Measurements from ENCODE around the gene PCNX2. TPM values are rescaled to one million over a fixed set of nuclear protein-coding genes. Genes with fewer than 3 reads are reported as not detected.

PCNX2 gene
- total RNA-seq, 6 experiments from 2014 or later = 9.9 to 15.6 (median 13.5) TPM

DNA sequence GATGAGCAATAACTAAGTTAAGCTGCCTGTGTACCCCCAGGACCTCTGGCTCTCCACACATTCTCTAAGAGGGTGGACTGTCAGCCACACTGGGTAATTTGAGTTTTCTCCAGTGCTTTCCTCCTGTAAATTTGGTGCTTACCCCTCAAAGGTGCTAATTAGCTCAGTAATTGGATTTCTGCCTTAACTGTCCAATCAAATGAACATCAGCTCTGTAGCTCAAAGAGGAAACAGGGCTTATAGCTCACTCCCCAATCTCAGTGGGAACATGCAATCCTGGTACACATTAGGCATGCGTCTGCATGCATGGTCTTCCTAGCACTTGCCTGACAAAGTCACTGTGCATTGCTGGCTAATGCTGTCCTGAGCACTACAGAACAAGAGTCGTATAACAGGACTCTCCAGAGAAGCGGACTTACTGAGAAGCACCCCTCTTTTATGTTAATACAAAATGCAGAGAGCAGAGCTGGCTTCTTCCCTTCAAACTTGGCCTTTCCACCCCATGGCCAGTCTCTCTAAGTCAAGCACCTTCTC, 235.0 kb downstream of the PCNX2 start:
- TF ChIP-seq, protein P1, sequence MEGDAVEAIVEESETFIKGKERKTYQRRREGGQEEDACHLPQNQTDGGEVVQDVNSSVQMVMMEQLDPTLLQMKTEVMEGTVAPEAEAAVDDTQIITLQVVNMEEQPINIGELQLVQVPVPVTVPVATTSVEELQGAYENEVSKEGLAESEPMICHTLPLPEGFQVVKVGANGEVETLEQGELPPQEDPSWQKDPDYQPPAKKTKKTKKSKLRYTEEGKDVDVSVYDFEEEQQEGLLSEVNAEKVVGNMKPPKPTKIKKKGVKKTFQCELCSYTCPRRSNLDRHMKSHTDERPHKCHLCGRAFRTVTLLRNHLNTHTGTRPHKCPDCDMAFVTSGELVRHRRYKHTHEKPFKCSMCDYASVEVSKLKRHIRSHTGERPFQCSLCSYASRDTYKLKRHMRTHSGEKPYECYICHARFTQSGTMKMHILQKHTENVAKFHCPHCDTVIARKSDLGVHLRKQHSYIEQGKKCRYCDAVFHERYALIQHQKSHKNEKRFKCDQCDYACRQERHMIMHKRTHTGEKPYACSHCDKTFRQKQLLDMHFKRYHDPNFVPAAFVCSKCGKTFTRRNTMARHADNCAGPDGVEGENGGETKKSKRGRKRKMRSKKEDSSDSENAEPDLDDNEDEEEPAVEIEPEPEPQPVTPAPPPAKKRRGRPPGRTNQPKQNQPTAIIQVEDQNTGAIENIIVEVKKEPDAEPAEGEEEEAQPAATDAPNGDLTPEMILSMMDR (IDR thresholded peaks at IDR 0.05) = no peak
- no peaks in the 10 kb centered on the region for H3K4me1 Mint-ChIP-seq (ENCODE audit: low read depth)
- H3K27me3 Mint-ChIP-seq (ENCODE audit: insufficient read depth) = no peaks in the 10 kb centered on the region; the same call in 1 of the 2 replicates
- no peaks in the 10 kb centered on the region for H3K9me3 Mint-ChIP-seq
- peaks cover 15% of the 10 kb centered on the region for H3K36me3 Mint-ChIP-seq (ENCODE audit: low read depth)
- no peak overlapping the region for H3K4me3 Mint-ChIP-seq
- no peak overlapping the region for H3K27ac Mint-ChIP-seq
- DNase-seq = no peak

DNA sequence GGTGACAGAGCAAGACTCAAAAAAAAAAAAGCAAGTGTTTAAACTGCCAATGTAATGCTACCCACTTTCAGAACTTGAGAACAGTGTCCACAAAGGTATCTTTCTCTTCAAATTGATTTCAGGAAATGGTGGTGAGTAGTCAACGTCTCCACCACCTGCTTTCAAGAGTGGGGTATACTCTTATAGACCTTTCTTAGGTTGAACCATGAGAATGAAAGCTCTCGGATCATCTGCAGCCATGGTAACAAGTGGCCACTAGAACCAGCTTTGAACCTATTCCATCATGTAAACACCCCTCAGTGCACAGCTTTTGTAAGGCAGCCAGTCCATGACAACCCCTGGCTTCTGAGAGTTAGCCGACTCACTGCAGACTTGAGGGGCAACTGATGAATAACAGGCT, 237.7 kb downstream of the PCNX2 start:
- DNase-seq = no peak
- H3K27me3 Mint-ChIP-seq (ENCODE audit: insufficient read depth) = no peaks in the 10 kb centered on the region; the same call in 1 of the 2 replicates
- TF ChIP-seq, protein P1 (IDR thresholded peaks at IDR 0.05) = no peak
- no peak overlapping the region for H3K4me3 Mint-ChIP-seq
- H3K9me3 Mint-ChIP-seq = no peaks in the 10 kb centered on the region
- H3K36me3 Mint-ChIP-seq (ENCODE audit: low read depth) = peaks cover 14% of the 10 kb centered on the region; the same call in 1 of the 2 replicates
- H3K4me1 Mint-ChIP-seq (ENCODE audit: low read depth) = no peaks in the 10 kb centered on the region
- H3K27ac Mint-ChIP-seq = no peak overlapping the region

DNA sequence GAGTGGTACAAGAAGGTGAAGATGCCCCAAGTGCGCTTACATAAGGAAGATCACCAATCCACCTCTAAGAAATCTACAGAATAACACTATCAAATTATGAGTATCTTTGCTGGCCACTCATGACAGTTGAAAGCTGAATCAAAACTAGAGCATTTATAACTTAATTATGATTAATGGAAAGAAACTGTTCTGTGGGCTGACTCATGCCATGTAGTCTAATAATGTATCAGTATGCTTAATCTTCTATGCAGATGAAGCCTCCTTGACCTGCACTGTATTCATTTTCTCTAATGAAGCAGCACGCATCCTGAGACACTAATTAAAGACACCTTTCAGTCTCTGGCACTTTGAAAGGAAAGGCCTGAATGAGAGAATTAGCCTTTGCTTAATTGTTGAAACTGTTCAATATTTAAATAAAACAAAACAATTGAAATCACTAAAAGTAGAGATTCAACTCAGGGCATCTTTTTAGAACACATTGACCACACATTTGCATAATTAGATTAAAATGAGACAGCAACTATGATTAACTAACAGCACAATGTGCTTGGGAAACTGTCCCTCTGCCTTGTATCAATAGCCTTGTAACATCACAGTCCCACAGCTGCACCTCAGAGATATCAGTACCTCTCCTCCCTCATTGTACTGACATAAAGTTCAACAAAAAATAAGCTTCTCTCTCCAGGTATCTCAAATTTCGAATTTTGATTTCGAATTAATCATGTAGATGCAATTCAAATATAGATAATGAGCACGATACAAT, 239.5 kb downstream of the PCNX2 start:
- no peak for DNase-seq
- Mint-ChIP-seq H3K27ac (no peak overlapping the region), H3K36me3 (ENCODE audit: low read depth) (peaks cover 14% of the 10 kb centered on the region; the same call in 1 of the 2 replicates), H3K4me1 (ENCODE audit: low read depth) (no peaks in the 10 kb centered on the region), H3K9me3 (no peaks in the 10 kb centered on the region), H3K4me3 (no peak overlapping the region), H3K27me3 (ENCODE audit: insufficient read depth) (no peaks in the 10 kb centered on the region)
- TF ChIP-seq, protein P1 (IDR thresholded peaks at IDR 0.05) = no peak

DNA sequence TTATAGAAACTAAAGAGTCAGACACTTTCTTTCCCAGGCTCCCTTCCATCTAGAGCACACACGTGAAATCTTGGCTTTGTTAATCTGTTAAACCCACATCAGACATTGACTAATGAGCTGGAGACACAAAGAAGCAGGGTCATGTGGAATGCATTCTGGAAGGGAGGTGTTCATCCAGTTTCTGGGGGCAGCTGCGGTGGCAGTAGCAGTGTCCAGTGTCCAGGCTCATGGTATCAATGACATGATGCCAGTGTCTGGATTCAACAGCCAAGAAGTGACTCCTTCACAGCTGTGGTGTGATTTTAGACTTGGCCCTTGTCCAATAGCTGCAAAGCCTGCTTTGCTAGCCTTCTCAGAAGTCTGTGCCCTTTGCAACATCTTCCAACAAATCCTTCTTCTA, 249.9 kb downstream of the PCNX2 start:
- TF ChIP-seq, protein P1 (IDR thresholded peaks at IDR 0.05) = no peak
- Mint-ChIP-seq H3K27ac (no peak overlapping the region), H3K27me3 (ENCODE audit: insufficient read depth) (no peaks in the 10 kb centered on the region), H3K4me1 (ENCODE audit: low read depth) (no peaks in the 10 kb centered on the region), H3K9me3 (no peaks in the 10 kb centered on the region), H3K4me3 (no peak overlapping the region), H3K36me3 (ENCODE audit: low read depth) (no peaks in the 10 kb centered on the region)
- DNase-seq = no peak

DNA sequence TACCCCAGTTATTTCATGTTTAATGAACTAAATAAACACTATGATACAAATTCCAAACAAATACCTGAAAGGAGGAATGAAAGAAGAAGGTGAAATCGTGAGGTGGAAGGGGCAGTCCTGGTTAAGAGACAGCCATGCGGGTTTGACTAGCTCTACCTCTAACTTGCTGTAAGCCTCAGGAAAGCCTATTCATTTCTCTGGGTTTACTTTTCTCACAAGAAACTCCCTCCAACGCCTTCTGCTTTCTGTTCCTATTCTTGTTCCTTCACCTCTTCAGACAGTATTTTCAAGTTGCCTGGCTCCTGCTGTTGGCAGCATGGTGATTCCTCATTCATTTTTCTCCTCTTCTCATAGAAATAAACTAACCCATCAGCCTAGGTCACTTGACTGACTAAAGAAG, 252.7 kb downstream of the PCNX2 start:
- TF ChIP-seq, protein P1 (IDR thresholded peaks at IDR 0.05) = no peak
- Mint-ChIP-seq H3K27me3 (ENCODE audit: insufficient read depth) (no peaks in the 10 kb centered on the region), H3K36me3 (ENCODE audit: low read depth) (no peaks in the 10 kb centered on the region), H3K4me1 (ENCODE audit: low read depth) (no peaks in the 10 kb centered on the region), H3K4me3 (no peak overlapping the region), H3K27ac (no peak overlapping the region), H3K9me3 (no peaks in the 10 kb centered on the region)
- DNase-seq = no peak
